ENCODE measurements around the gene RPS6KA2.

- no peak for TF ChIP-seq CTCF (IDR thresholded peaks at IDR 0.05)
- TF ChIP-seq POLR2A (IDR thresholded peaks at IDR 0.05): no peak
- no peak for TF ChIP-seq POLR2AphosphoS5 (IDR thresholded peaks at IDR 0.05)
These were observed 84.5 kb downstream of the RPS6KA2 start for GRCh38 chr6:166542580-166542912.

Measured in breast epithelium (tissue), 3 donors.